K562 (cell line): ENCODE results near the gene SMIM35. TPM values are rescaled to one million over a fixed set of nuclear protein-coding genes. Genes with fewer than 3 reads are reported as not detected.

Experiments
- ATF1 ChIP-seq, 2 experiments: fragments of 450-650 bp in 1 of 2; IDR thresholded peaks; 2 replicates each; pipeline ENCODE4 v1.6.1; 2016; ENCODE audit warnings: missing compliant biosample characterization in 1 of 2, missing genetic modification characterization in 1 of 2
- ATF4 ChIP-seq: fragments of 450-650 bp; formaldehyde crosslinking; IDR thresholded peaks from 2 replicates; pipeline ENCODE4 v1.4.0; 2022; ENCODE audit warnings: mild to moderate bottlenecking, moderate library complexity
- FOXA3 ChIP-seq, 2 experiments: fragments of 450-650 bp in 1 of 2; sonication (generic) in 1 of 2; formaldehyde crosslinking; IDR thresholded peaks in 1 of 2; conservative IDR thresholded peaks in 1 of 2; 2 replicates each; pipeline versions ENCODE4 v1.4.0 to v1.8.0; 2020 to 2022; ENCODE audit warnings: mild to moderate bottlenecking in 2 of 2, missing genetic modification reagents in 1 of 2
- FOXM1 ChIP-seq, 2 experiments: fragments of 450-650 bp in 1 of 2; sonication (generic) in 1 of 2; formaldehyde crosslinking in 1 of 2; IDR thresholded peaks; 2 replicates each; pipeline versions ENCODE4 v1.6.1 to v1.9.0; 2017 to 2022; ENCODE audit warnings: low read depth in 2 of 2, mild to moderate bottlenecking in 2 of 2, missing genetic modification reagents in 1 of 2, moderate library complexity in 1 of 2
- NFATC3 ChIP-seq: fragments of 450-650 bp; IDR thresholded peaks from 2 replicates; pipeline ENCODE4 v1.6.1; 2017; ENCODE audit warnings: mild to moderate bottlenecking
- RBM17 ChIP-seq: fragments of 200-400 bp; formaldehyde crosslinking; IDR thresholded peaks from 2 replicates; pipeline ENCODE4 v1.6.1; 2017; ENCODE audit warnings: low read depth, mild to moderate bottlenecking, low read length, borderline replicate concordance
- SNIP1 ChIP-seq: fragments of 450-650 bp; IDR thresholded peaks from 2 replicates; pipeline ENCODE4 v1.7.1; 2017; ENCODE audit warnings: low read depth, mild to moderate bottlenecking
- TAF1 ChIP-seq: IDR thresholded peaks from 2 replicates; pipeline ENCODE4 v1.6.1; 2011; ENCODE audit warnings: mild to moderate bottlenecking, low read length, moderate library complexity; ENCODE audit not compliant: insufficient read depth, control insufficient read depth, severe bottlenecking; ENCODE audit errors: extremely low read depth
- TARDBP ChIP-seq: fragments of 450-650 bp; IDR thresholded peaks from 2 replicates; pipeline ENCODE4 v1.6.1; 2016
- ZNF12 ChIP-seq: sonication (generic); formaldehyde crosslinking; IDR thresholded peaks from 2 replicates; pipeline ENCODE4 v1.4.0; 2020; ENCODE audit warnings: mild to moderate bottlenecking, missing genetic modification reagents
- ZZZ3 ChIP-seq: fragments of 450-650 bp; IDR thresholded peaks from 2 replicates; pipeline ENCODE4 v1.6.1; 2016; ENCODE audit warnings: antibody characterized with exemption, mild to moderate bottlenecking, moderate library complexity
- polyA plus RNA-seq, 8 experiments: library from polyadenylated mRNA; depleted of rRNA in 4 of 8; stranded (reverse) in 5 of 8; unstranded in 3 of 8; fragments of >200 nt; fragmentation: Nextera tagmentation in 2 of 8; fragmentation: Illumina TruSeq in 1 of 8; extraction: Ambion mirVana in 2 of 8; extraction: Trizol in 1 of 8; gene quantifications; 2 replicates each; pipeline versions ENCODE4 v1.2.1 to v1.2.3, GENCODE V29; 2011 to 2014; ENCODE audit warnings: inconsistent platforms in 1 of 8, missing spikeins in 1 of 8
- total RNA-seq, 7 experiments: library from RNA; depleted of rRNA in 6 of 7; stranded (reverse); fragments of >200 nt in 6 of 7; fragmentation: Illumina TruSeq in 2 of 7; extraction: Trizol in 2 of 7; gene quantifications; 2 replicates each; pipeline versions ENCODE4 v1.2.1 to v1.2.3, GENCODE V29; 2011 to 2021; ENCODE audit warnings: low replicate concordance in 1 of 7

Gene SMIM35
- total and polyA plus RNA-seq, 9 of the 15 experiments (the other 6 are each of a cell fraction or from before 2014, with no cell fraction given), result 0.03 TPM; not detected in 7

GRCh38 chr11:118126082-118126838 is 39.5 kb upstream of the SMIM35 start (continued):
- TF ChIP-seq ZNF12 (CRISPR knock-in tag) (no peak), ATF1 (CRISPR knock-in tag; IDR thresholded peaks at IDR 0.05) (no peak), ATF1 (tag; IDR thresholded peaks at IDR 0.05) (no peak), NFATC3 (no peak), TARDBP (no peak), FOXM1 (IDR thresholded peaks at IDR 0.05; ENCODE audit: low read depth) (no peak), FOXM1 (CRISPR knock-in tag; IDR thresholded peaks at IDR 0.05; ENCODE audit: low read depth) (no peak), ATF4 (CRISPR knock-in tag) (no peak), SNIP1 (no peak), ZZZ3 (no peak), FOXA3 (CRISPR knock-in tag; conservative IDR thresholded peaks at IDR 0.05 in 1 of 2, IDR thresholded peaks at IDR 0.05 in 1 of 2) (no peak), RBM17 (no peak), TAF1 (no peak)
